Activated CD4-positive, alpha-beta T cell treated with anti-CD3 and anti-CD28 coated beads, Interleukin-2, amount 50 U/mL, for 1 hour (primary cell): ENCODE data around the gene SEC14L3.

ENCODE experiments used
- DNase-seq: peaks from one replicate; pipeline ENCODE4 v3.0.0-alpha.2; 2020

The SEC14L3 gene

DNA sequence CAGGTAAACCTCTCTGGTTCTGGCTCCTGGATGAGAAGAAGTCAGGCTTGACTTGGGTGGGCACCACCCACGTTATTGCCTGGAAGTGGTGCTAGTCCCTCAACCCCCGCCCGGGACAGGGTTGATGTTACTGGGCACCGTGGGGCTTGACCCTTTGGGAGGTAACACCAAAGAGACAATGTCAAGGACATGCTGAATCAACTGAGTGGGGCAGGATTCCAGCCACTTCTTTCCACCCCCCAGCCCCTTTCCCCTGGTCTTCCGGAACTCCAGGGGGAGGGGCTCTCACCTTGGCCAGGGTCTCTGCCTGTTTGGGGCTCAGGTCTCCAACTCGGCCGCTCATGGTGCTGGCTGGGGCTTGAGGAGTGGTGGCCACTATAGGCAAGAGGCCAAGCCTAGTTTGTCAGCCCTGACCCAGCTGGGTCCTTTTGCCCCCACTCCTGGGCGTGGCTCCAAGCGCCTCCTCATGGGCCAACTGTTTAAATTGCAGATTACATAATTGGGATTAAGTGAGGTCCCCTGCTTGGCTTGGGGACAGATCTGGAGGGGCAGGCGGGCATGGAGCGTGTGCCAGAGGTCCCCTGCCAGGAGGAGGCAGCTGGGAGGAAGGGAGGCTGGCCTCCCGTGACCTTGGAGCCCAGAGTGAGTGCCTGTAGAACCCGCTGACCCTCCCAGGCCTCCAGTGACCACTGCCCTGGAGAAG is at the start of gene SEC14L3:
Gene SEC14L3, minus strand, starts transcription at position 402 of the 703 bp plus-strand sequence. Its CDS starts 59 bp downstream, at position 343.
- DNase-seq = no peak

DNA sequence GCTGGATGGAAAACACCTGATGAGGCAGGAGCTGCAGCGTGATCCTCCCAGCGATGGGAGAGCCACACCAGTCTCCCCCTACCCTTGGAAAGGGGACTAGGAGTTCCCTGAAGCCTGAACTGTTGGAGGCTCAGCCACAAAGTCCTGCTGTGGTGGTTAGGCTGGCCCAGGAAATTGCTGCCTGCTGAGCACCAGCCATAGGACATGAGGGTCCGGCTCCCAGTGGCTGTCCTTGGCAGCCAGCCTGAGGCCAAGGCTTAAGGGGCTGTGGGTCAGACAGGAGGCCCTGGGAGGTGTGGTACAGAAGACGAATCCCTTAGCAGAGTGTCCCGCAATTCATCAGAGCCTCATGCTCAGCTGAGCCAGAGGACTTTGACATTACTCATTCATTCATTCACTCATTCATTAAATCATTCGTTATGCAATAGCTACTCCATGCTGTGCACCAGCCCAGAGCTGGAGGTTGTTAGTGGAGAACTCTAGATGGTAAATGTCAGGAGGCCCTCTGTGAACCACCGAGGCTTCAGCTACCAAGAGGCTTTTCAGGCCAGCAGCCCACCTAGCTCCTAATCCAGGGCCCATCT is 48.1 kb upstream of the SEC14L3 start:
- no peak for DNase-seq

DNA sequence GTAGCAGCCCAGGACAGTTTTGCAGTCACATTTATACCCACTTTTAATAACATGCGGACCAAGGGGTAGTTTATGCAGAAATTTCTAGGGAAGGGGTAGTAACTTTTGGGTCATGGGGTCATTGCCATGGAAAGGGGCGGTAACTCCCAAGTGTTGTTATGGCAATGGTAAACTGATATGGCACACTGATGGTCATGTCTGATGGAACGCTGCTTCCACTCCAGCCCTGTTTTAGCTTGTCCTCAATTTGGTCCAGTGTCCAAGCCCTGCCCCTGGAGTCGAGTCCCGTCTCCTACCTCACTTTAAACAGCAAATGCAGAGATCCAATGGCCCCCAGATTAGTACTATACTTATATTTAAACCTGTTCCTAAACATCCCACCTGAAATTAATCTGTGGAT is 44.9 kb upstream of the SEC14L3 start:
- no peak for DNase-seq

DNA sequence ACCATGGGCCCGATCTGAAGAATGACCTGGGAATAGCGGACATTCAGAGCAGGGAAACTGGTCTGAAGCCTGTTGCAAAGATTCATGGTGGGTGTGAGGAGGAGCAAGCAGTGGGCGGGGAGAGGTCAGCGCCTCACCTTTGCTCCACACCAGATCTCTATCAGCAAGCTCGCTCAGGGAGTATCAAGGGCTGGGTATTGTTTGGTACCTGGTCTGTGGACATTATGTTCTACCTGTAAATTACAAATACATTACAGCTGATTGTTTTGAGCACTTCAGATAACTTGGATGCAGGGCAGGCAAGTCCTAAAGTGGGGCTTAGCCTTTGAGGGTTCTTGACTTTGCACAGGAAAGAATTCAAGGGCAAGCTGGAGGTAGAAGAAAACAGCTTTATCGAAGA is 44.5 kb upstream of the SEC14L3 start:
- DNase-seq = no peak

DNA sequence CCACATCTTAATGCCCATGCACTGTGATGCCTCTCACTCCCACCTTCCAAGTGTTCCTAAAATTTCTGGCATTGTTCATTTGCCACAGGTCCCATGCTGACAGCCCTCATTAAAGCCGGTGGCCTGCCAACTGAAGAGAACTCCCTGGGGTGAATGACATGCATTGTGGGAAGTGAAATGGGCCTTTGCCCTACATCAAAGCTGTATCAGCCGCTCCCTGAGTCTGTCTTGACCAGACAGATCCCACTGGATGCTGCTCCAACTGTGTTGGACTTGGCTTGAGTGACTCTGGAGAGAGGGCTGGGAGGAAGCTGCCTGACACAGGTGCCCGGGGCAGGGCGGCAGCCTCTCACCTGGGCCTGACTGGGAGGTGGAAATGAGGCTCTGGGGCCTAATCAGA is 42.4 kb upstream of the SEC14L3 start:
- no peak for DNase-seq

DNA sequence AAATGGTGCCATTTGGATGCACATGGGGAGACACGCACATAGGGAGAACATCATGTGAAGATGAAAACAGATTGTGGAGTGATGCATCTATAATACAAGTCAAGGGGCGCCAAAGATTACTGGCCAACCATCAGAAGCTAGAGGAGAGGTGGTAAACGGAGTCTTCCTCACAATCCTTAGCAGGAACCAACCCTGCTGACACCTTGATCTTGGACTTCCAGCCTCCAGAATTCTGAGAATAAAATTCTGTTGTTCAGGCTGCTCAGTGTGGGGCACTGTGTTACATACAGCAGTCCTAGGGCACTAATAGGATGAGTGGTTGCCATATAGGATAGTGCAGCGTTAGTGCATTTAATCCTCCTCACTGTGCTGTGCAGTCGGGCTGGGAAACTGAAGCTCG is 41.6 kb upstream of the SEC14L3 start:
- no peak for DNase-seq

DNA sequence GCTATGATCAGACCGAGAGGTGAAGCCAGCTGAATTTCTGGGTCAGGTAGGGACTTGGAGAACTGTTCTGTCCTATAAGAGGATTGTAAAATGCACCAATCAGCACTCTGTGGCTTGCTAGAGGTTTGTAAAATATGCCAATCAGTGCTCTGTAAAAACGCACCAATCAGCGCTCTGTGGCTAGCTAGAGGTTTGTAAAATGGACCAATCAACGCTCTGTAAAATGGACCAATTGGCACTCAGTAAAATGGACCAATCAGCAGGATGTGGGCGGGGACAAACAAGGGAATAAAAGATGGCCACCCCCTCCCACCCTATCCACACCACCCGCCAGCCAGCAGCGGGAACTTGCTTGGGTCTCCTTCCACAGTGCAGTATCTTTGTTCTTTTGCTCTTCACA is 40.1 kb upstream of the SEC14L3 start:
- no peak for DNase-seq

DNA sequence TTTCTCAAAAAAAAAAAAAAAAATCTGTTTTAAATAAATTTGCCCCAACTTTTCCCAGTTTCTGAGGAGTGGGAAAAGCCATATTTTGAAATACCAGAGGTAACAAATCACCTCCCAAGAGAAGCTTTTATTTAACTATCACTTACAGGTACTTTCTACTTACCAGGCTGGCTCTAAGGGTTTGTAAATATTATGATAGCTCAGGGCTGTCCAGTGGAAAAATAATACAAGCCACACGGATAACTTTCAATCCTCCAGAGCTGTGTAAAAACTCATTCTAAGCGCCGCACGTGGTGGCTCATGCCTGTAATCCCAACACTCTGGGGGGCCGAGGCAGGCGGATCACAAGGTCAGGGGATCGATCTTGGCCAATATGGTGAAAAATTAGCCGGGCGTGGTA is 39.3 kb upstream of the SEC14L3 start:
- DNase-seq = no peak

DNA sequence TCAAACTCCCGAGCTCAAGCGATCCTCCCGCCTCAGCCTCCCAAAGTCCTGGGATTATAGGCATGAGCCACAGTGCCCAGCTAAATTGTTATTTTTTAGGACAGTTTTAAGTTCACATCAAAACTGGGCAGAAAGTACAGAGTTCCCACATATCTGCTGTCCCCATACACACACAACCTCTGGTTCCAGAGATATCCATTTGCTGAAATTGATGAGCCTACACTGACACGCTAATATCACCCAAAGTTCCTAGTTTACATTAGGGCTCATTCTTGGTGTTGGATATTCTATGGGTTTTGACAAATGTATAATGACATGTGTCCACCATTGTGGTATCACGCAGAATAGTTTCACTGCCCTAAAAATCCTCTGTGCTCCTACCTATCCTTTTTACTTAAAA is 36.4 kb upstream of the SEC14L3 start:
- no peak for DNase-seq

DNA sequence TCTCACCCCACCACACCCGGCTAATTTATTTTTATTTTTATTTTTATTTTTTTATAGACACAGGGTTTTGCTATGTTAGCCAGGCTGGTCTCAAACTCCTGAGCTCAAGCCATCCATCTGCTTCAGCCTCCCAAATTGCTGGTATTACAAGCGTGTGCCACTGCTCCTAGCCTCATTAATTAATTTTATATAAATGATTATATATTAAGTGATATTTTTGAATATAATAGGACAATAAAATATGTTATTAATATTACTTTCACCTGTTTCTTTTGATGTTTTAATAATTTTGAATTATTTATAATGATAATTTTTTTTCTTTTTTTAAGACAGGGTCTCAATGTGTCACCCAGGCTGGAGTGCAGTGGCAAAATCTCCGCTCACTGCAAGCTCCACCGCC is 35.9 kb upstream of the SEC14L3 start:
- no peak for DNase-seq

DNA sequence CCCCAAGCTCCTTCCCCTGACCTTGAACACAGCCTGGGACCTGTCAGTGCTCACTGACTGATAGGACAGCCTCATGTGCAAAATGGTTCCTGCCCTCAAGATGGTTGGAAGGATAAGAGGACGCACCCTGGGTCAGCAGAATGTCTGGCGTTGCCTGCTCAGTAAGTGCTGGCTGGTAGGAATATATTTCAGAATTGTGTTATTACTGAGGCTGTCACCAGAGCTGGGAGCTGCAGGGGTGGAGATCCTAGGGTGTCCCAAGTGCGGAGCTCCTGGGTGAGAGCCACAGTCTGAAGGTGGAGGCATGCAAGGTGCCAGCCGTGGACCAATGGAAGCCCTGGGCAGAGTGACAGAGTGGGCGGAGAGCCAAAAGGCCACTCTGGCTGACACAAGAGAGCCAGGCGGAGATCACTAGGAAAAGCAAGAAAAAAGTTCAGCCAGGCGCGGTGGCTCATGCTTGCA is 34.7 kb upstream of the SEC14L3 start:
- no peak for DNase-seq

DNA sequence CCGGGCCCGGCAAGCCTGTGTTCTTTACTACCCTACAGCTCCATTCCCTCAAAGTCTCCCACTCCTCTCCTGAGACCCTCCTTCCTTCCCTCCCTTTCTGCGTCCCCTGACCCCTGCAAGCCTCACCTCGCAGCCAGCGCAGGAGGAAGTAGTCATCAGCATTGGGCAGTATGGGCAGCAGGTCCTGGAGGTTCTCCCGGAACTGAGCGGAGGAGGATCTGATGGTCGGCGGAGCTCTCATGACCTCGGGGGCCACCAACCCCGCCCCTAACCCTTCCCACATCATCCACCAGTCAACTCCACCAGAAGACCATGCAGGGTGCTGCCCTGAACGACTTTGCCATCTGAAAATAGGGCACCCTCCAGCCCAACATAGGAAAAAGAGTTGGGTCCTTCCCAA is 31.7 kb upstream of the SEC14L3 start:
- DNase-seq = no peak

DNA sequence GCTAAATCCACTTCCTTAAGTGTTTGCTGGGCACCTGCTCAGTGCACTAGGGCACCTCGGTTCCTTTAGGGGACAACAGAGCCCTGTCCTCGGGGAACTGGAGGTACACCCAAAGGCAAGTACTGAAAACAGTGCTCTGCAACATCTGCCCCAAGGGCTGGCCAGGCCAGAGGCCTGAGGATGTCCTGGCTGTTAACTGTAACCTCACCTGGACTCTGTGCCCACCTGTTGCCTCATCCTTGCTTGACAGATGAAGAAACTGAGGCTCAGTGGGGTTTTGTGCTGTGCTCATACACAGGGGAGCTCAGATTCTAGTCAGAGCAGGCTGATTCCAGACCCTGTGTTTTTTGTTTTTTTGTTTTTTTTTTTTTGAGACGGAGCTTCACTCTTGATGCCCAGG is 31.1 kb upstream of the SEC14L3 start:
- no peak for DNase-seq

DNA sequence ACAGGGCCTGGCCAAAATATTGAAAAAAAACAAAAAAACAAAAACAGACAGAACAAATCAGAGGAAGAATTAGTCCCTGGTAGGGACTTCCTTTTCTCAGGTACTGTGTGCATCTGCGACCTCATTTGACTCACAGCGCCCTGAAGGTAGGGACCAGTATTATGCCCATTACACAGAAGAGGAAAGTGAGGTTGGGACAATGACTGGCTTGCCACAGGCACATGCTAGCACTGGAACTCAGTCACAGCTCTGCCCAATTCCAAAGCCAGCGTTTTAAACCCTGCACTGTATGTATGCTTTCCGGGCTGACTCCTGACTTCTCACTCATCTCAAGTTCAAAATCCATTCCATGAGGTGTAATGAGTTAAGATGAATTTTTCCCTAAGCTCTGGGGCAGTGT is 30.3 kb upstream of the SEC14L3 start:
- no peak for DNase-seq

DNA sequence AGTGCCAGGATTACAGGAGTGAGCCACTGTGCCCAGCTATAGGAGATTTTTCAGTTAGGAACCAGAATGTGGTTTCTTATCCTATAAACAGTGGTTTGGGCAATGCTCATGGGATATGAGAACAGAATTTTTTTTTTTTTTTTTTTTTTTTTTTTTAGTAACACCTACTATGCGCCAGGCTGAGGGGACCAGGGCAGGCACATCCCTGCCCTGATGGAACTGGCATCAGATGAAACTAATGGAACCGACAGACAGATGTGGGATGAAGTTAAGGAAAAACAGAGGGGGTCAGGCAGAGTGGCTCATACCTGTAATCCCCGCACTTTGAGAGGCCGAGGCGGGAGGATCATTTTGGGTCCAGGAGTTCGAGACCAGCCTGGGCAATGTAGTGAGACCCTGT is 28.8 kb upstream of the SEC14L3 start:
- no peak for DNase-seq

DNA sequence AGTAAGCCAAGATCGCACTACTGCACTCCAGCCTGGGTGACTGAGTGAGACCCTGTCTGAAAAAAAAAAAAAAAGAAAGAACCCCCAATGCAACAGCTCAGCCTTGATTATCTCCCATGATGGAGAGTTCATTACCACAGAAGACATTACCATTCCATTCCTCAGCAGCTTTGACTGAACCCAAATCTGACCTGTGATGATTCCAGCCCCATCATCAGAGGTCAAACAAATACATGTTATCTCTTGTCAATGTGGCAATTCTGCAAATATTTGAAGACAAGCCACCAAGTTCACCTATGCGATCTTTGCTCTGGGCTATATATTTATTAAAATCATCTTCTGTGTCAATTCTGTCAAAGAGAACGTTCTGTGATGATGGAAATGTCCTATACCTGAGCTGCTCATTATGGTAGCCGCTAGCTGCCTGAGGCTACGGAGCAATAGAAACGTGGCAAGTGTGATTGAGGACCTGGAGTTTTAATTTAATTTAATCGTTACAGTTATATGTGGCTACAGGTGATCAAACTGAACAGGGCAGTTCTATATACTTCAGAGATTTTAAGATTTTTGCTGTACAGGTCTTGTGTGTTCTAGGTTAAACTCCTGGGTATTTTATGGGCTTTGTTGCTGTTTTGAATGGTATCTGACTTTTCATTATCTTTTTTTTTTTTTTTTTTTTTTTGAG is 25.8 kb upstream of the SEC14L3 start:
- no peak for DNase-seq

DNA sequence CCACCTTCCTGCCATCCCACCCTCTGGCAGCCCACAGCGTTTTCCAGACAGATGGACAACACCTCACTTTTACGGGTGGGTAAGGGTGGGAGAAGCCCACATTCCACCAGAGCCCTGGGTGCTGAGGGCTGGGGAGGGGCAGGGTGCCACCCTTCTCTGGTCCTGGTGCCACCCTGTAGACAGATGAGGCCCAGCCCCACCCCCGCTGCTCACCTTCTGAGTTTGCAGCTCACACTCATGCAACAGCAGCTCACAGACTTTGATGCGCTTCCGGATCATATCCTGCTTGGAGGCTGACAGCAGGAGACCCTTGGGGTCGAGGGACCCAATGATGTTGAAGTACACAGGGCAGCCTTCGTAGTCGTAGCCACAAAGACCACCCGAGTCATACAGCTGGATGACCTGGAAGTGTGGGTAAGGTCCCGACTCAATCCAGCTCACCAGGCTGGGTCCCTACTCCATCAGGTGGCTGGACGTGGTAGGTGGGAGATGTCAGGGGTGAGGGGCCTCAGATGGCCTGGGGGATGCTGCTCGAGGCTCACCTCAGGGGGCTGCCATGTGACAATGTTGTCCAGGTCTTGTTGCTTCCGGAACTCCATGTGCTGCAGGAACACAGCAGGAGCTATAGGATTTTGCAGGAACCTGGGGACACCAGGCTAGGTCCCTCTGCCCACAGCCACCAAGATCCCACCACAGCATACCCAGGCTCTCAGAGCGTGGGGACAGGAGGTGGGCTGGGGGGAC is 23.4 kb upstream of the SEC14L3 start:
- no peak for DNase-seq

DNA sequence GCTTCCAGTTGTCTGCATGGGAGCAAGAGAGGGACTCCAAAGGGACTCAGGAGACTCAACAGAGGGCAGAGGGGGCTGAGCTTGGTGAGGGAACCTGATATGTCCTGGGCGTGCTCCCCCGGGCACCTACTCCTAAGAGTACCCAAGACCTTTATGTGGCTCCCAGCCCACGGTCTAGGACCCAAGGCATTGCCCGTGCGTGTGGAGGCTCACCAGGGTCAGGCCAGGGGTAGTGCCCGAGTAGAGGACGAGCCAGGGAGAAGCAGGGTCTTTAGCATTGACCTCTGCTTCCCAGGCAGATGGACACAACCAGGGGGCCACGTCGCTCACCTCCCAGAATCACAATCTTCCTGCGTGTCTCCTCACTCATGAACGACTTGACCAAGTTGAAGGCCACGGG is 20.3 kb upstream of the SEC14L3 start:
- DNase-seq = no peak

DNA sequence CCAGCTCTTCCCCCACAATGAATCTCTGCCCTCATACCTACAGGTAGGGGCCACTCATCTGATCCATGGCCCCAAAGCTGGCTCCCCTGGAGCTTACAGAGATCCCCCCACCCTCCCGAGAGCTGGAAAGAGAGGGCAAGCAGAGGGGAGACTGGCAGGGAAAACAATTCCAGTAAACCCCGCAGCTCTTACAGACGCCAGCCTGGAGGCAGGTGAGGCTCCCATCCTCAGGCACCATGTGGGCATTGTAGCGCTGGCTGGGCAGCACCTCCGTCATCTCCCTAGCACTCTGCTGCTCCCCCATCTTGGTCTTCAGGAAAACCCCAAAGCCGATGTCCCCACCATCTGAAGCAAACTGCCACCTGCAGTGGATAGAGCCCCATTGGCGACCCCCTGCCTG is 19.6 kb upstream of the SEC14L3 start:
- no peak for DNase-seq

DNA sequence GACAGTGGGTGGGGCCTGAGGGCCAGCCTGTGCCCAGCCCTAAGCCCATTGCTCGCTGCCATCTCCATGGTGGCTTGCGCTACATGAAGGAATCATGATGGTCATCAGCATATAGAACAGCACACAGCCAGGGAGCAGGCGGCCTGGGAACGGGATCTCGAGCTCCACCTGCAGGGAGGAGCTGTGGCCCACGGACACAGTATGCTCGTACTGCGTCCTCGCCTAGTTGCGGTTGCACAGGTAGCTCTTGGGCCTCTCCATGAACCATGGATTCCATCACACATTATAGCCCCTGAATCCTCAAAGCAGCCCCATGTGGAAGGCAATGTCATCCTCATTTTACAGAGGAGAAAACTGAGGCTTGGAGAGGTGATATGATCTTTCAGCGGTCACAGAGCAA is 18.6 kb upstream of the SEC14L3 start:
- no peak for DNase-seq

DNA sequence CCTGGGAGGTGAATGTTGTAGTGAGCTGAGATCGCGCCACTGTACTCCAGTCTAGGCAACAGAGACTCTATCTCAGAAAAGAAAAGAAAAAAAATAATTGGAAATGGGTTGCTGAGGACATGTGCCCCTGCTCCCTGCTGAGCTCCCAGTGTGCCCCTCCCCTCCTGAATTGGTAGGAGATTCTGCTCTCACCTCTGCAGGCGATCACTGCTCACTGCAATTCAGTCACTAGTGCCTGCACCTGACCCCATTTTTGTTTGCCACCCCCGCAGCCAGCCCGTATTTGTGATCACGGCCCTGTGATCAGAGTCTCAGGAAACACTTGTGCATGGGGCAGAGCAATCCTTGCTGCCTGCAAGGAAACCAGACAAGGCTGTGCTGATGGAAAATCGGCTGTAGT is 16.3 kb upstream of the SEC14L3 start:
- DNase-seq = no peak

DNA sequence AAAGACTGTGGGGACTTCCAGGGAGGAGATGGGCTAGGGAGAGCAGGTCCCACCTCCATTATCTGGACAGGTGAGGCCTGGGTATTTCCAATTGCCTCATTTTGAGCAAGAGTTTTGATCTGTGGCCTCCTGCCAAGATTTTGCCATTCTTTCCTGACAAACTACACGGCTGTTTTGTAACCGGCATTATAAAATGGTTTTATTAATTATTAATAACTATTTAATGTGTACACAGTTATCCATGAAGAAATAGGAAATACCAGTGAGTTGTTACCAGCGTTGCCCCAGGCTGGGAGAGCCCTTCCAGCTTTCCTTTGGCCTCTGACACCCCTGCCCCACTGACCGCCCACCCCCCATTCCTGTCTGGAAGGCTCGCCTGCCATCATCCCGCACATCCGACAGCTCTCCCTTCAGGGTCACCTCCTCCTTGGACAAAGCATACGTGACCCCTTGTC is 14.9 kb upstream of the SEC14L3 start:
- no peak for DNase-seq

DNA sequence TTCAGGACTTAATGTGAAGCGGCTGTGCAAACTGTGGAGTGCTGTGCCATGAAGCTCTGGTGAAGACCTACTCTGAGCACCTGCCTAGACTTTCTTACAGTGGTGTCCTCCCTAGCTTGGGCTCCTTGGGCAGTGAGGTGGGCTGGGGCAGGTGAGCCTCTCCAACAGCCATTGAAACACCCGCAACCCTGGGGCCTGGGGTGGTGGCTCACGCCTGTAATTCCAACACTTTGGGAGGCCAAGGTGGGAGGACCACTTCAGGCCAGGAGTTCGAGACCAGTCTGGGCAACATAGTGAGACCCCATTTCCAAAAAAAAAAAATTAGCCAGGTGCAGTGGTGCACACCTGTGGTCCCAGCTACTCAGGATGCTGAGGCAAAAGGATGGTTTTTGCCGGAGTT is 14.3 kb upstream of the SEC14L3 start:
- DNase-seq = no peak
